ENCODE data around the gene GKN1.
"Not testable (repeated sequence)": the region's sequence is repeated elsewhere in the genome, so short reads cannot be mapped to it uniquely, and the experiment has no call there.

The GKN1 gene

GRCh38 chr2:68974251-68974650, at the start of gene GKN1:
TSS of gene GKN1 (plus strand) at chr2:68974636. CDS start at chr2:68974678, 42 bp downstream.
- no peak for DNase-seq (ENCODE audit: low spot score)

- peak; percentile 17 for DNase-seq (ENCODE audit: low spot score)
Observed at GRCh38 chr2:68925295-68925896, 49.0 kb upstream of the GKN1 start.

GRCh38 chr2:68926796-68927195, 47.6 kb upstream of the GKN1 start:
- DNase-seq (ENCODE audit: low spot score) = no peak

- DNase-seq (ENCODE audit: low spot score) = no peak
Observed at GRCh38 chr2:68931149-68931711, 43.2 kb upstream of the GKN1 start.

- no peak for DNase-seq (ENCODE audit: low spot score)
Observed at GRCh38 chr2:68931799-68932198, 42.6 kb upstream of the GKN1 start.

GRCh38 chr2:68932402-68932801, 42.0 kb upstream of the GKN1 start:
- no peak for DNase-seq (ENCODE audit: low spot score)

GRCh38 chr2:68934021-68934420, 40.4 kb upstream of the GKN1 start:
- no peak for DNase-seq (ENCODE audit: low spot score)

- DNase-seq (ENCODE audit: low spot score) = no peak
Observed at GRCh38 chr2:68935471-68935870, 39.0 kb upstream of the GKN1 start.

GRCh38 chr2:68936427-68936826, 38.0 kb upstream of the GKN1 start:
- no peak for DNase-seq (ENCODE audit: low spot score)

- DNase-seq (ENCODE audit: low spot score) = no peak
Observed at GRCh38 chr2:68936889-68937288, 37.5 kb upstream of the GKN1 start.

- no peak for DNase-seq (ENCODE audit: low spot score)
Observed at GRCh38 chr2:68937346-68938055, 36.9 kb upstream of the GKN1 start.

GRCh38 chr2:68938938-68939337, 35.5 kb upstream of the GKN1 start:
- DNase-seq (ENCODE audit: low spot score) = no peak

- DNase-seq (ENCODE audit: low spot score) = no peak
Observed at GRCh38 chr2:68939962-68940361, 34.5 kb upstream of the GKN1 start.

GRCh38 chr2:68940369-68940768, 34.1 kb upstream of the GKN1 start:
- DNase-seq (ENCODE audit: low spot score) = no peak

GRCh38 chr2:68942827-68943226, 31.6 kb upstream of the GKN1 start:
- DNase-seq (ENCODE audit: low spot score) = no peak

GRCh38 chr2:68943581-68944568, 30.6 kb upstream of the GKN1 start:
- peak; percentile 34 for DNase-seq (ENCODE audit: low spot score)

- DNase-seq (ENCODE audit: low spot score) = no peak
Observed at GRCh38 chr2:68946117-68946516, 28.3 kb upstream of the GKN1 start.

- no peak for DNase-seq (ENCODE audit: low spot score)
Observed at GRCh38 chr2:68948710-68949109, 25.7 kb upstream of the GKN1 start.

- DNase-seq (ENCODE audit: low spot score) = no peak
Observed at GRCh38 chr2:68951899-68952298, 22.5 kb upstream of the GKN1 start.

- DNase-seq (ENCODE audit: low spot score) = no peak
Observed at GRCh38 chr2:68952887-68953521, 21.4 kb upstream of the GKN1 start, which contains the start of gene GKN2. TSS of gene GKN2 (minus strand) at chr2:68952893. CDS start at chr2:68952861, 32 bp downstream.

GRCh38 chr2:68955432-68955831, 19.0 kb upstream of the GKN1 start:
- DNase-seq (ENCODE audit: low spot score) = not testable (repeated sequence)

- DNase-seq (ENCODE audit: low spot score) = no peak
Observed at GRCh38 chr2:68959001-68959400, 15.4 kb upstream of the GKN1 start.

Data from putamen (tissue), 1 donor.